GM10266 (cell line): Measurements from ENCODE around the gene ARFGEF2.
"Not testable (repeated sequence)": the region's sequence is repeated elsewhere in the genome, so short reads cannot be mapped to it uniquely, and the experiment has no call there.

Source experiments
- DNase-seq: peaks from one replicate; pipeline ENCODE4 v3.0.0; 2012; ENCODE audit errors: extremely low spot score
- CTCF ChIP-seq: IDR thresholded peaks from 2 replicates; pipeline ENCODE4 v1.5.1; 2012; ENCODE audit warnings: mild to moderate bottlenecking, low read depth; ENCODE audit not compliant: control insufficient read depth, insufficient read depth; ENCODE audit errors: missing control alignments

The ARFGEF2 gene

GRCh38 chr20:48965189-48965910 lies 43.8 kb downstream of the ARFGEF2 start:
- TF ChIP-seq CTCF, result no peak
- no peak for DNase-seq

GRCh38 chr20:48970681-48971365 lies 49.3 kb downstream of the ARFGEF2 start:
- DNase-seq, result no peak
- no peak for TF ChIP-seq CTCF

- no peak for DNase-seq
- TF ChIP-seq CTCF, result no peak
These were observed 50.4 kb downstream of the ARFGEF2 start for GRCh38 chr20:48971956-48972355.

- no peak for TF ChIP-seq CTCF
- DNase-seq, result no peak
These were observed 51.3 kb downstream of the ARFGEF2 start for GRCh38 chr20:48972816-48973215.

GRCh38 chr20:48975955-48976354 lies 54.4 kb downstream of the ARFGEF2 start:
- no peak for DNase-seq
- TF ChIP-seq CTCF, result no peak

GRCh38 chr20:48979980-48980379 lies 58.5 kb downstream of the ARFGEF2 start:
- DNase-seq, result not testable (repeated sequence)

GRCh38 chr20:48983423-48984400 lies 62.2 kb downstream of the ARFGEF2 start:
- no peak for TF ChIP-seq CTCF
- no peak for DNase-seq
